ENCODE data around the gene MAP4K2. TPM values are rescaled to one million over a fixed set of nuclear protein-coding genes. Genes with fewer than 3 reads are reported as not detected.

MAP4K2 gene
- total and polyA plus RNA-seq, 8 donors, result 2.3 to 66.9 (median 13.4) TPM

- intact Hi-C loops (cut with DNase I; ENCODE audit: low total_unique reads), result no loop called here
- 93 to 96% (median 94%) methylated on average over 12 of the region's 12 CpGs for WGBS, 5 donors
- TF ChIP-seq EP300 (IDR thresholded peaks at IDR 0.05), result no peak
- no peak for TF ChIP-seq POLR2AphosphoS5 (IDR thresholded peaks at IDR 0.05)
- no peak for TF ChIP-seq CTCF (IDR thresholded peaks at IDR 0.05)
- no peak for TF ChIP-seq POLR2A (IDR thresholded peaks at IDR 0.05)
- Histone ChIP-seq H3K4me3 (no peak overlapping the region), H3K9me3 (no peaks in the 10 kb centered on the region), H3K36me3 (peaks cover 100% of the 10 kb centered on the region in 4 donors), H3K4me1 (peaks cover 33 to 80% (median 48%) of the 10 kb centered on the region in 4 donors), H3K27ac (no peak overlapping the region), H3K27me3 (no peaks in the 10 kb centered on the region)
- DNase-seq, result no peak
Measured at GRCh38 chr11:64770120-64770519, 32.9 kb downstream of the MAP4K2 start.

DNA sequence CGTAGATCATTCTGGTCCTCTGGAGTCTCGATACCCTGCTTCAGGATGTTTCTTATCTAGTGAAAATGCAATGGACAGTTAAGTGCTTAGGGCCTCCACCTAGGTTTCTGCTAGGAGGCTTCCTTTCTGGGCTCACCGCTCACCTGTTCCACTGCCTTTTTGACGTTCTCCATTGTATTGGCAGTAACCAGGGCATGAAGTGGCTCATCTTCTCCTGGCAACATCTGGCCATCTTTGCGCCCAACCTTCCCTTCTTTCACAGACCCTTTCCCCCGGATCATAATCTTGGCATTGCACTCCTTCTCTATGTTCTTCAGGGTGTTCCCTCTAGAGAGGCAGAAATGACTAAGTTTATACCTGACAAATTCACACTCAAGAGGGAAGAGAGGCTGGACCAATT is 33.7 kb downstream of the MAP4K2 start:
- Histone ChIP-seq H3K27ac (peak overlapping the region in 1 of 5 donors; percentile 20), H3K4me3 (no peak overlapping the region), H3K36me3 (peaks cover 100% of the 10 kb centered on the region in 4 donors), H3K27me3 (no peaks in the 10 kb centered on the region), H3K4me1 (peaks cover 34 to 80% (median 48%) of the 10 kb centered on the region in 4 donors), H3K9me3 (no peaks in the 10 kb centered on the region)
- no peak for DNase-seq
- TF ChIP-seq POLR2AphosphoS5 (IDR thresholded peaks at IDR 0.05) (no peak), POLR2A (IDR thresholded peaks at IDR 0.05) (no peak)
- intact Hi-C loops (cut with DNase I; ENCODE audit: low total_unique reads), result no loop called here
- 81 to 93% (median 91%) methylated on average over 6 of the region's 6 CpGs for WGBS, 5 donors

- intact Hi-C loops (cut with DNase I; ENCODE audit: low total_unique reads), result no loop called here
- H3K4me1 ChIP-seq, result peaks cover 39 to 80% (median 51%) of the 10 kb centered on the region in 4 donors
- peak overlapping the region in 3 of 5 donors; percentile 58 to 71 (median 69) for H3K27ac ChIP-seq
- H3K36me3 ChIP-seq, result peaks cover 100% of the 10 kb centered on the region in 4 donors
- DNase-seq, result no peak
- H3K27me3 ChIP-seq, result no peaks in the 10 kb centered on the region
- no peaks in the 10 kb centered on the region for H3K9me3 ChIP-seq
- TF ChIP-seq POLR2A (IDR thresholded peaks at IDR 0.05), result no peak
- no peak for TF ChIP-seq CTCF (IDR thresholded peaks at IDR 0.05)
- no peak for TF ChIP-seq POLR2AphosphoS5 (IDR thresholded peaks at IDR 0.05)
- no peak for TF ChIP-seq EP300 (IDR thresholded peaks at IDR 0.05)
- WGBS, 5 donors, result 84 to 88% (median 87%) methylated on average over 6 of the region's 6 CpGs
- H3K4me3 ChIP-seq, result no peak overlapping the region
Measured at GRCh38 chr11:64768300-64768694, 34.7 kb downstream of the MAP4K2 start.

GRCh38 chr11:64767344-64768299 is 35.4 kb downstream of the MAP4K2 start:
- H3K9me3 ChIP-seq, result no peaks in the 10 kb centered on the region
- TF ChIP-seq EP300 (IDR thresholded peaks at IDR 0.05) (no peak), CTCF (IDR thresholded peaks at IDR 0.05) (peak in 5 of 7 experiments; percentile 36 to 78 (median 60)), POLR2AphosphoS5 (IDR thresholded peaks at IDR 0.05) (peak in 1 of 3 donors; percentile 6)
- H3K27ac ChIP-seq, result peak overlapping the region in 4 of 5 donors; percentile 22 to 71 (median 64)

More at GRCh38 chr11:64767344-64768299, 35.4 kb downstream of the MAP4K2 start:
- Histone ChIP-seq H3K27me3 (no peaks in the 10 kb centered on the region), H3K36me3 (peaks cover 100% of the 10 kb centered on the region in 4 donors), H3K4me1 (peaks cover 37 to 80% (median 52%) of the 10 kb centered on the region in 4 donors), H3K4me3 (no peak overlapping the region)
- peak; percentile 73 to 83 for DNase-seq
- intact Hi-C loops (cut with DNase I; ENCODE audit: low total_unique reads), result no loop called here
- 45 to 59% (median 57%) methylated on average over 16 to 19 of the region's 19 CpGs for WGBS, 5 donors

Measured in stomach (tissue), 9 donors.